GM08714 (cell line): ENCODE data around the gene TOMM5.

Experiments
- H3K4me3 ChIP-seq: fragments of 200-500 bp; sonication (Bioruptor generic); 2 replicates; pipeline ENCODE4 v1.5.1; 2014; ENCODE audit warnings: mild to moderate bottlenecking, low read length, inconsistent platforms
- ZNF274 ChIP-seq: IDR thresholded peaks from 2 replicates; pipeline ENCODE4 v1.6.1; 2012; ENCODE audit warnings: mild to moderate bottlenecking, low read depth, low read length

The TOMM5 gene

DNA sequence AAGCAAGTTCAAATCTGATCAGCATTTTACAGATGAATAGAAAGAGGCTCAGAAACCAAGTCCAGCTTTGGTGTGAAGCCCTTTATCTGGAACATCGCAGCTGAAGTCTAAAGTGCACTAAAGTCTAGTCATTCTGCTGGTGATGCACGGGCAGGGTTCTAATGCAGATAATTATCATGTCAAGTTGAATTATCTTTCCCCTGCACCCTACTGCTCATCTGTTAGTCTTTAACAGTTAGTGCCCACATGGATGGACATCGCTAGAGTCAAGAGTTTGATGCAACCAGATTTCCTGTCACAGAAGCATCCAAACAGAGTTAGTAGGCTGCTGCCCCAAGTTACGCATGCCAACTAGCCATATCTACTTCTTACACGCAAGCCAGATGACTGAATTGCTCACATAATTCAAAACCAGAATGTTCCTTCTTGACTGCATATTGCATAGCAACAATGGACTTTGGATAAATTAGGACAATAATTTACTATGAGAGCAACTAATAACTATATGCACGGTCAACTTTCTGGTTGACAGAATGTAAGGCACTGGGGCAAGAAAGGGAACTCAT, 1.6 kb upstream of the TOMM5 start:
- no peak for TF ChIP-seq ZNF274
- H3K4me3 ChIP-seq: peak overlapping the region; percentile 36; the same call in 1 of the 2 replicates

DNA sequence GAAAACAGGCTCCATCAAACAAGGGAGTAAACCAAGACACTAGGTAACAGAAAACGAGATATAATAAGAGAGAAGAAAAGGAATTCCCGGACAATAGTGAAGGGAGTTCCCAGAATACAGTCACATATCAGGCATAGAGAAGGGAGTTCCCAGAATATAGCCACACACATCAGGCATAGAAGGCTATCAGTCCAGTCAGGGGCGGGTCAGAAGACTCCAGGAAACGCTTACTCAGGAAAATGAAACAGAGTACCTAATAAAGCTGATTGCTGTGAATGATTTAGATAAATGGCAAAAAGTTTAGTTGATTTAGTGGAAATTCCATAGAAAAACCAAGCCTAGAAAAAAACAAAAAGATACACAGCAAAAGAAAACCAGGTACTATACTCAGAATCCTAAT, 4.9 kb downstream of the TOMM5 start:
- no peak for TF ChIP-seq ZNF274
- no peak overlapping the region for H3K4me3 ChIP-seq

DNA sequence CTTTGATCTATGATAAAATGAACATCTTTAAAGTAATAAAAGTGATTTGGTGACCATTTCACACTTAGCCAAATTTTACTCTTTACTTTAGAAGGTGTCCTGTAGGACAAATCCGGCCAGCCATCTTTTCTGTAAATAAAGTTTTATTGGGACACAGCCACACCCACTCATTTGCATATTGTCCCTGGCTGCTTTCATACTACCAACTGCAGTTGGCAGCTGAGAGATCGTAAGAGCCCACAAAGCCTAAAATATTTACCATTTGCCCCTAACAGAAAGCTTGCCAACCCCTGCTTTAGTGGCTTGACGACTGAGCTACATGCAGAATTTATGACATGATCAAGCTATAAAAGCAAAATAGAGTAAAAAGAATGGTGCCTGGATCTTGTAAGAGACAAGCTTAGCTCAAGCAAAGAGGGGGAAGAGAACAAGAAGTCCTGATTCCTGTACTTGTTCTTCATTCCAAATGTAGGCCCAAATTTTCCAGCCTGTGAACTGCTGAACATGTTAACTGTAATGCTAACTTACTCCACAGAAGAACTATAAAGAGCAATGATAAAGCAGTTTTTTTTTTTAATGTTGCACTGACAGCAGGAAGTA, 8.8 kb downstream of the TOMM5 start:
- TF ChIP-seq ZNF274: no peak
- no peak overlapping the region for H3K4me3 ChIP-seq

DNA sequence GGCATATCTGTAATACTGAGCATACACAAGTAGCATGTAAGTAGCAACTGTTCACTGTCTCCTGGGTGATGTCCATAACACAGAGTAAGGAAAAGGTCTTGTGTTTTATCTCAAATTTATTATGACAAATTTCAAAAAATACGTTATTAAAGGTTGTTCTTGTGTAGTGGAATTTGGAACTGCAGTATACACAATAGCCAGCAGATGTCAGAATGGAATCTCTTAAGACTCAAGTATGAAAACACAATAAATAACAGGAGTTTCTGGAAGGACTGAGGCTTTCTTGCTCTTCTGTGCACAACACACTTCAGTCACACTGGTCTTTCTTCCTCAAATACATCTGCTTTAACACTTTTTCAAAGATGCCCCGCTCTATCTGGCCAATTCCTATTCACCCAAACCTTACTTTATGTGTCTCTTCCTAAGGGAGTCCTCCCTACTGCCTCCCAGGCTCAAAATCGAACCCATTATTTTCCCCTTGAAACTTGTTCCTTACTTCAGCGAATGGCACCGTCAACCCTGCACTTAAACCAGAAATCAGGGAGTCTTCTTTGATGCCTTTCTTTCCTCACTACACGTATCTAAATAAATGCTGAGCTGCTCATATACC, 9.7 kb downstream of the TOMM5 start:
- no peak for TF ChIP-seq ZNF274

DNA sequence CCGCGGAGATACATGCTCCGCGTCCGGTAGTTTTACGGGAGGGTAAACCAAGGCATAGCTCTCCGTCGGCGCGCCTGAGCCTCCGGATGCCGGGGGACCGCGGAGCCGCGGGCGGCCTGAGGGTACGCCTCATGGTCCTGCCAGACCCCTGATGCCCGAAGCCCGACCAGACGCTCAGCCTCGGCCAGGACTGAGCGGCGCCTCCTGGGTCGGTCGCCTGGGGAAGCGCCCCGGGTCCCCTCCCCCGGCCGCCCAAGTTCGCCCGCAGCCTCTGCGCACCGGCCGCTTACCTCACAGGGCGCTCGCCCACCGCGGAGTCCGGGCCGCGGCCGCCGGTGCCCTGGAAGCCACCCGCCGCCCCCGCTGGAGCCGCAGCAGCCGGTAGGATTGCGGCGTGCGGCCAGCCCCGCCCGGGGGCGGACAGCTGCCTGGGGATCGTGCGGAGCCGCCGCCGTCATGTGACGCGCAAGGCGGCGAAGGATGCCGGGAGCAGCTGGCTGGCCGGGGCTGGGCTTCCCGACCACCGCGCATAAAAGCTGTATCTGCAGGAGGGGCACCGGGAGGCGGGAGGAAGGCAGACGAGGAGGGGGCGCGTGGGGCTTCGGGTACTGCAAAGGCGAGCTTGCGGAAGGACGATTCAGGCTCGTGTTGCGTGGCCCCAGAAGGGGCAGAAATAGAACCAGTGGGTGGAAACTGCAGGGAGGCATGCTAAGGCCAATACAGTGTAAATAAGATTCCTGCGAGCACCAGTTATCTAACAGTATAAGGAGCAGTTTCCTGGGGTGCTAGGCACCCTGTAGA, 16.3 kb downstream of the TOMM5 start, which contains the start of gene FBXO10:
FBXO10 (minus strand) TSS at position 460 of the 801 bp plus-strand sequence. CDS start 34,612 bp downstream, outside the sequence.
- peak within 1 kb of the TSS; percentile 91 for H3K4me3 ChIP-seq
- TF ChIP-seq ZNF274: no peak

More for the DNA sequence above, 9.7 kb downstream of the TOMM5 start:
- no peak overlapping the region for H3K4me3 ChIP-seq

DNA sequence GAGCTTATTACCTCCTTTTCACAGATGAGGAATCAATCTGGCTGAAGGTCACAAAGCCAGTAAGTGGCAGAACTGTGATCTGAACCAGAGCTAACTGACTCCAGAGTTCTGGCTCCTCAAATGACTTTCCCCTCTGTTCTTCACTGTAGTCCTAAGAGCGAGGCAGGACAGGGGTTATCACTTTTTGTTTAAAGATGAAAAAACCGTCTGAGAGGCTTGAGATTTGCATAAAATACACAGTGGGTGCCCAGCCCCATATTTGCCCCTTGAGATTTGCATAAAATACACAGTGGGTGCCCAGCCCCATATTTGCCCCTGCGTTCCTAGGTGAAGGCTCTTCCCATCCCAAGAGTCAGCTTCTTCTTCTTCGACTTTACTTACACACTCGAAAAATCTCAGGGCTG, 16.9 kb downstream of the TOMM5 start:
- TF ChIP-seq ZNF274: no peak
- peak overlapping the region; percentile 91 for H3K4me3 ChIP-seq

DNA sequence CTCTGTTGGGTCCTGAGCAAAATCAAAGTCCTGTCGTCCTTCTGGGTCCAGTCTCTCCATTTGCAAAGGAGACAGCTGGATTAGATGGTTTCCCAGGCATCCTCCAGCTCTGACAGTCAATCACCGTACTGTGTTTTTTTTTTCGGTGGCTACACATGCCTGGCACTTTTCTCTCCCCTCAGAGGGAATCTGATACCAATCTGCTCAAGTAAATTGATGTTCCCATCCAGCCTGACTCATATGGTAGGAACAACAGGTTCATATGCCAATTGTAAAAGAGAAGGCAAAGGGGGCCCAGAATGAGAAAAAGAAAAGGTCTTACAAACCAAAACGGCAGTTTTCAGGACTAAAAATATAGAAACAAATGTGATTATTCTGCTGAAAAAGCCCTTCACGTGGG, 17.4 kb downstream of the TOMM5 start:
- no peak for TF ChIP-seq ZNF274
- no peak overlapping the region for H3K4me3 ChIP-seq

DNA sequence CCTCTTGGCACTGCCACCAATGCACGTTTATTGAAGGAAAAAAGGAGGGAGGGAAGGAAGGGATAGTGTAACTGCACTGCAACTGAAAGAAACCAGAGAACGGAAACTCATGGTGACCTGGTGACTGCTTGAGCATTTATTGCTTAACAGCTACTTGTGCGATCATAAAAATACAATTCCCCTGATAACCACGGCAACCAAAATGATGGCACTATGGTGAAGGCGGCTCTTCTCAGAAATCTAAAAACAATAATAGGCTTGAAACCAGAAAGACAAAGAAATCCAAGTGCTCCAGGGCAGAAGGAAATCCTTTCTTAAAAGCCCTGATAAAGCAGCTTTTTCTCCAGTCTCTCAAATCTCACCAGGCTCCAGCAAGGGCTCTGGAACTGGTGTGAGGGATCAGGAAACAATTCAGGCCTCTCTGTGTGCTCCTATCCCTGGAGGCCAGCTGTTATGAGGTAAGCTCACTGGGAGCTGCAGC, 18.1 kb downstream of the TOMM5 start:
- H3K4me3 ChIP-seq: no peak overlapping the region
- TF ChIP-seq ZNF274: no peak

DNA sequence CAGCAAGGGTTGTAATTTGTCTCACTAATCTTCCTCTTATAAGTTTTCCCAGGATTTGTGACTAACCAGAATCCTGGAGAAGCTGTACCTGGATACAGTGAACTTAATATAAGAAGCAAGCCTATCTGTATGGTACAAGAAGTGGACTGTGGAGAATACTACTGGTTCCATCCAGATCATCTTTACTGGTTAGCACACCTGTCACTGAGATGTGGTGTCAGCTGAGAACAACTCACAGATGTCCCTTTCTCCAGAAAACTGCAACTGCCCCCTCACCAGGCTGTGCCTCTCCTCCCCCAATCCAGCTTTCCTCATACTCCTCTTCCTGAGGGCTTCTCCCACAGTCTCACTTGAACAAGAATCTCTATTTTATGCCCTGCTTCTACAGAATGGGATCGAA, 21.1 kb downstream of the TOMM5 start:
- H3K4me3 ChIP-seq: no peak overlapping the region
- no peak for TF ChIP-seq ZNF274

DNA sequence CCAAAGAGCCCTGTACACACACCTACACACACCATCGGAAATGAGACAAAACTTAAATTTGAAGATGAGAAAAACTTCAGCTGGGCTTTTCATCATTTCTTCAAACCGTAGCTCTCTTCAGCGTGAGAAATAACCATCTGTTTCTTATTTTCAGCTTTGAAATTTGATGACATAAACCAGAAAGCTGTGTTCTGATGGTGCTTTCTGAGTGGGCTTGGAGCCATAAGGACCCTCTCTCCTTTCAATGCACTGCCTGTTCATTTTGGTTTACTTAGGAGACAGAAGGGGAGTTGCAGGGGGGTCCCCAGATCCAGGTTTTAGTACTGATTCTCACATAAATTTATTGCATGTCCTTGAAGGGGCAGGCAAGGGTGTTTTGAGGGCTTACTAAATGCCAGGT, 25.7 kb downstream of the TOMM5 start:
- no peak for TF ChIP-seq ZNF274
- no peak overlapping the region for H3K4me3 ChIP-seq

DNA sequence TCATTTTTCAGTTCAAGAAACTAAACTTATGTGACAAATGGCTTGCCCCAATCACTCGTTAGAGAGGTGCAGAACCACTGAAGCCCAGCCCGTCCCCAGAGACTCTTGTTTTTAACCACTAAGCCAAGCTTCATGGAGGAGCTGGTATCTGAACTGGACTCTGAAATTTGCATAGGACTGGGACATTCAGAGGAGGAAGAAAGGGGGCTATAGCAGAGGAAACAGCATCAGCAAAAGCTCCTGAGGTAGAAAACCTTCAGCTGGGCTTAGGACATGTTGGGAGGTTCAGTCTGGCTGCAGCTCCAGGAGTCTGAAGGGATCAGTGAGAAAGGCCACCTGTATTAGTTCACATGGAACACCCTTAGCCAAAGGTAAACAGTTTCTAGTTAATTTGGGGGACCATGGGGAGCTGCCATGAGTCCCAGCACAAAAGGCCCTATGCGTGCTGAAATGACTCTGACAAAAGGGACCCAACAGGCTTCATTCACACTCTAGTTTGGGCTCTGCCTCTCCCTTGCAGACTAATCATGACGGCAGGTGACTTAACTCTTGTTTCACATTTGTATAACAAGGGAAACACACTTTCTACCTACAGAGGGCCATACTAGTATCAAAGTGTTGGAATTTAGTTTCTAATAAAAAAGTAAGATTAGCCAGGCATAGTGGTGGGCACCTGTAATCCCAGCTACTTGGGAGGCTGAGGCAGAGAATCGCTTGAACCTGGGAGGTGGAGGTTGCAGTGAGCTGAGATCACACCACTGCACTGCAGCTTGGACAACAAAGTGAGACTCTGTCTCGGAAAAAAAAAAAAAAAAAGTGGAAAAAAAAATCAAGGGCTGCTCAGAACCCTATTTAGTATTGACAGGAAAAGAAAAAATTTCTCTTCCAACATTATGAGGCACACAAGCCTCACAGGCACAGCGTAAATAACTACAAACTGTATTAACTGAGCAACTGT, 26.5 kb downstream of the TOMM5 start:
- no peak for TF ChIP-seq ZNF274
- H3K4me3 ChIP-seq: peak overlapping the region; percentile 42; the same call in 1 of the 2 replicates

DNA sequence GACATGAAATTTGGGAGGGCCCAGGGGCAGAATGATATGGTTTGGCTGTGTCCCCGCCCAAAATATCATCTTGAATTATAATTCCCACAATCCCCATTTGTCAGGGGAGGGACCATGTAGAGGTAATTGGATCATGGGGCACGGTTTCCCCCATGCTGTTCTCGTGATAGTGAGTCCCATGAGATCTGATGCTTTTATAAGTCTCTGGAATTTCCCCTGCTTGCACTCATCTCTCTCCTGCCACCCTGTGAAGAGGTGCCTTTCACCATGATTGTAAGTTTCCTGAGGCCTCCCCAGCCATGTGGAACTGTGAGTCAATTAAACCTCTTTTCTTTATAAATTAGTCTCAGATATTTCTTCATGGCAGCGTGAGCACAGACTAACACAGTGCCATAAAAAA, 27.5 kb downstream of the TOMM5 start:
- H3K4me3 ChIP-seq: no peak overlapping the region
- no peak for TF ChIP-seq ZNF274

DNA sequence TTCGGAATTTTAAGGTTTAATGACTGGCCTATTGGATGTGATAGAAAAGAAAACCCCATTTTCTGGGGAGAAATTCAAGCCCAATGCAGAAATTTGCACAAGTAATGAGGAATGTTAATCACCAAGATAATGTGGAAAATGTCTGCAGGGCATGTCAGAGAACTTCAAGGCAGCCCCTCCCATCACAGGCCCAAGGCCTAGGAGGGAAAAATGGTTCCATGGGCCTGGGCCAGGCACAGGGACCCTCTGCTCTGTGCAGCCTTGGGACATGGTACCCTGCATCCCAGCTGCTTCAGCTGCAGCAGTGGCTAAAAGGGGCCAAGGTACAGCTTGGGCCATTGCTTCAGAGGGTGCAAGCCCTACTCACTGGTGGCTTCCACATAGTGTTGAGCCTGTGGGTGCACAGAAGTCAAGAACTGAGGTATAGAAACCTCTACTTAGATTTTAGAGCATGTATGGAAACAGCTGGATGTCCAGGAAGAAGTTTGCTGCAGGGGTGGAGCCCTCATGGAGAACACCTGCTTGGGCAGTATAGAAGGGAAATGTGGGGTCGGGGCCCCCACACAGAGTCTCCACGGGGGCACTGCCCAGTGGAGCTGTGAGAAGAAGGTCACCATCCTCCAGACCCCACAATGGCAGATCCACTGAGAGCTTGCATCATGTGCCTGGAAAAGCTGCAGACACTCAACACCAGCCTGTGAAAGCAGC, 28.4 kb downstream of the TOMM5 start:
- no peak for TF ChIP-seq ZNF274

More for the DNA sequence above, 28.4 kb downstream of the TOMM5 start:
- H3K4me3 ChIP-seq: no peak overlapping the region
